Mucosa of descending colon (tissue), 3 donors: Measurements from ENCODE around the gene ELOVL1. TPM values are rescaled to one million over a fixed set of nuclear protein-coding genes. Genes with fewer than 3 reads are reported as not detected.
A peak's percentile ranks its signal among the peaks of the same experiment; 100 is the strongest.

Source experiments
- ATAC-seq: fragments of 200-7000 bp; cut with Tn5 transposase; one replicate; pipeline ENCODE4 v1.9.1; 2020; ENCODE audit warnings: mild to moderate bottlenecking, moderate library complexity
- DNase-seq, 3 donors: peaks; one replicate each; pipeline ENCODE4 v3.0.0-alpha.2; 2020
- H3K36me3 ChIP-seq: fragments of 200-600 bp; one replicate; pipeline ENCODE4 v1.8.0; 2021; ENCODE audit warnings: low read depth, mild to moderate bottlenecking
- H3K4me1 ChIP-seq: fragments of 200-600 bp; one replicate; pipeline ENCODE4 v1.8.0; 2021; ENCODE audit warnings: low read depth, mild to moderate bottlenecking
- H3K4me3 ChIP-seq: fragments of 200-600 bp; one replicate; pipeline ENCODE4 v1.8.0; 2021; ENCODE audit warnings: mild to moderate bottlenecking
- H3K9me3 ChIP-seq: fragments of 200-600 bp; one replicate; pipeline ENCODE4 v1.8.0; 2021; ENCODE audit warnings: mild to moderate bottlenecking
- intact Hi-C, 2 donors: fragments of 100-400 bp; cut with DNase I in 1 of 2; cut with micrococcal nuclease in 1 of 2; formaldehyde crosslinking; loops; one replicate each; pipeline versions ENCODE4 v1.11.0 to v1.11.1; 2022; cut with DNase I, micrococcal nuclease
- total RNA-seq, 3 donors: library from RNA; stranded (reverse); fragmentation: NEBNext Ultra II Directional in 2 of 3; extraction: Animal tissue kit (Norgen Biotek cat#: 25700) in 2 of 3; gene quantifications; one replicate each; pipeline versions ENCODE4 v1.2.1 to v1.2.4, GENCODE V29; 2021 to 2023
- TF ChIP-seq, protein P1 (sequence below): fragments of 200-600 bp; IDR thresholded peaks from one replicate; pipeline ENCODE4 v1.8.0; 2022; ENCODE audit warnings: antibody characterized with exemption, mild to moderate bottlenecking
- donor health status: DM: no; HTN: no; CAD: no; lungs with moderate emphysema.
- donor health status: DM: no; HTN: no; CAD: no.
- donor health status: DM: no; HTN: yes; CAD: no.

The ELOVL1 gene
- total RNA-seq, 3 donors from 2014 or later: 80.0 to 171 (median 104) TPM

DNA sequence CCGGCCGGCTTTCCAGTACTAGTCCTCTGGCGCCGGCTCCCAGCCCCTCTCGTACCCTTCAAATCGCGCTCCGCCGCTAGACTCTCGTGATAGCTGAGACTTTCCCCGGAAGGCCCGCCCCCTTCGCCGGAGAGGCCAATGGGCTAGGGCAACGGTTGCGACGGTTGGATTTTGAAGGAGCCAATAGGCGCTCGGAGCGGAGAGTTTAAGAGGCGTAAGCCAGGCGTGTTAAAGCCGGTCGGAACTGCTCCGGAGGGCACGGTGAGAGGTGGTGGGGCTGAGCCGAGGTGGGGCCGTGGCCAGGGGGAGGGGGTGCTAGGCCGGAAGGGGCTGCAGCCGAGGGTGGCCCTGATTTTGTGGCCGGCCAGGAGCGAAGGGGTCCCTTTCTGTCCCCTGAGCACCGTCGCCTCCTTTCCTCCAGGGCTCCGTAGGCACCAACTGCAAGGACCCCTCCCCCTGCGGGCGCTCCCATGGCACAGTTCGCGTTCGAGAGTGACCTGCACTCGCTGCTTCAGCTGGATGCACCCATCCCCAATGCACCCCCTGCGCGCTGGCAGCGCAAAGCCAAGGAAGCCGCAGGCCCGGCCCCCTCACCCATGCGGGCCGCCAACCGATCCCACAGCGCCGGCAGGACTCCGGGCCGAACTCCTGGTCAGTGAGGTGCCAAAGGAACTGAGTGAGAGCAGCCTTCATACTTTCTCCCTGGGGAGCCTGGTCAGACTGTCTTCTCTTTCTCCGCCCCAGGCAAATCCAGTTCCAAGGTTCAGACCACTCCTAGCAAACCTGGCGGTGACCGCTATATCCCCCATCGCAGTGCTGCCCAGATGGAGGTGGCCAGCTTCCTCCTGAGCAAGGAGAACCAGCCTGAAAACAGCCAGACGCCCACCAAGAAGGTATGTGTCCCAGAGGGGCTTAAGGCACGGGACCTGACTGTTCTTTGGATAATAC is 8.8 kb downstream of the ELOVL1 start, which contains the start of gene CDC20:
Gene CDC20 (plus strand): TSS at position 236 of the 948 bp plus-strand sequence. CDS start 235 bp downstream, at position 471.
- Histone ChIP-seq H3K36me3 (no peaks in the 10 kb centered on the region), H3K9me3 (no peaks in the 10 kb centered on the region), H3K4me1 (peaks cover 22% of the 10 kb centered on the region), H3K4me3 (peak within 1 kb of the TSS; percentile 1)
- ATAC-seq (peak; percentile 96), DNase-seq (peak; percentile 99 to 100 (median 99))
- intact Hi-C loops: no loop called here
- TF ChIP-seq, protein P1, sequence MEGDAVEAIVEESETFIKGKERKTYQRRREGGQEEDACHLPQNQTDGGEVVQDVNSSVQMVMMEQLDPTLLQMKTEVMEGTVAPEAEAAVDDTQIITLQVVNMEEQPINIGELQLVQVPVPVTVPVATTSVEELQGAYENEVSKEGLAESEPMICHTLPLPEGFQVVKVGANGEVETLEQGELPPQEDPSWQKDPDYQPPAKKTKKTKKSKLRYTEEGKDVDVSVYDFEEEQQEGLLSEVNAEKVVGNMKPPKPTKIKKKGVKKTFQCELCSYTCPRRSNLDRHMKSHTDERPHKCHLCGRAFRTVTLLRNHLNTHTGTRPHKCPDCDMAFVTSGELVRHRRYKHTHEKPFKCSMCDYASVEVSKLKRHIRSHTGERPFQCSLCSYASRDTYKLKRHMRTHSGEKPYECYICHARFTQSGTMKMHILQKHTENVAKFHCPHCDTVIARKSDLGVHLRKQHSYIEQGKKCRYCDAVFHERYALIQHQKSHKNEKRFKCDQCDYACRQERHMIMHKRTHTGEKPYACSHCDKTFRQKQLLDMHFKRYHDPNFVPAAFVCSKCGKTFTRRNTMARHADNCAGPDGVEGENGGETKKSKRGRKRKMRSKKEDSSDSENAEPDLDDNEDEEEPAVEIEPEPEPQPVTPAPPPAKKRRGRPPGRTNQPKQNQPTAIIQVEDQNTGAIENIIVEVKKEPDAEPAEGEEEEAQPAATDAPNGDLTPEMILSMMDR: no peak

DNA sequence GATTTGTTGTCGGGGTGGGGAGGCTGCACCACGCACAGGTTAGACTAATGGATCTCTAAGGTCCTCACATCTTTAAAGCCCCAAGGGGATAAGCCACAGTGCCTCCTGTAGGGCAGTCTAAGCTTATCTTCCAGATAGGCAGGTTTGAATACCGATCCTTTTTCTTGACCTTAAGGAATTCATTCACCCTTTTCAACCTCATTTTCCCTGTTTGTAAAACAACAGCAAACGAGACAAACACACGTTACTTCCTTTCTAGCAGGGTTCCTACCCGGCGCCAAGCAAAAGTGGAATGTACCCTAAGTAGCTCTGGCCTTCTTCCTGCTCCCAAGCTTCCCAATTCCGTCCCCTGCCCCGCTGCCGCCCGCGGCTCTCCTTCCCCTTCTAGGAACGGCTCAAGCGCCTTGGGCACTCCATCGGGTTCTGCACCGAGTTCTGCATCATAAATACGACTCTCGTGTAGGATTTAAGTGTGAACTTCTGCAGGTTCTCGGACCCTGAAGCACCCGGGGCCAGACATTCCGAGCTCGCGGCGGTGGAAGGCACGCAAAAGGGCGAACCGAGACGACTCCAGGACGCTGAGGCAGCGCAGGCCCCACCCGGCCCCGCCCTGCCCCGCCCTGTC is 9.6 kb downstream of the ELOVL1 start:
- peak; percentile 67 for ATAC-seq
- peak in 1 of 3 donors; percentile 73 for DNase-seq
- TF ChIP-seq, protein P1: no peak
- Histone ChIP-seq H3K4me1 (peaks cover 18% of the 10 kb centered on the region), H3K9me3 (no peaks in the 10 kb centered on the region), H3K36me3 (no peaks in the 10 kb centered on the region), H3K4me3 (peak overlapping the region; percentile 1)
- intact Hi-C loops: no loop called here

DNA sequence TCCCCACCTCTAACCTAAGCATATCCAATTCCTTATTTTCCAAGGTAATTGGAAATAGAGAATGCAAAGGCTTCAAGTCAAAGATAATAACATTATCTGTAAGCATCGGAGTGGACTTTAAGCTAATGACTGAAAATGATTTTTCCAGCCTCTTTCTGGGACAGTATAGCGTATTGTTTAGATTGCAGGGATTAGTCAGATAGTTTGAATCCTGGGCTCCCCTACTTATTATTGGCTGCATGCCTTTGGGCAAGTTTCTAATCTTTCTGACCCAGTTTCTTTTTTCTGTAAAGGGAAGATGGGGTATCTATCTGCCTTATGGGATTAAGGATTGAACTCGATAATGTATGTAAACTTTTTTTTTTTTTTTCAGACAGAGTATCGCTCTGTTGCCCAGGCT is 10.6 kb downstream of the ELOVL1 start:
- Histone ChIP-seq H3K9me3 (no peaks in the 10 kb centered on the region), H3K4me3 (no peak overlapping the region), H3K36me3 (no peaks in the 10 kb centered on the region), H3K4me1 (peaks cover 18% of the 10 kb centered on the region)
- intact Hi-C loops: no loop called here
- no peak for DNase-seq
- TF ChIP-seq, protein P1: no peak
- no peak for ATAC-seq

DNA sequence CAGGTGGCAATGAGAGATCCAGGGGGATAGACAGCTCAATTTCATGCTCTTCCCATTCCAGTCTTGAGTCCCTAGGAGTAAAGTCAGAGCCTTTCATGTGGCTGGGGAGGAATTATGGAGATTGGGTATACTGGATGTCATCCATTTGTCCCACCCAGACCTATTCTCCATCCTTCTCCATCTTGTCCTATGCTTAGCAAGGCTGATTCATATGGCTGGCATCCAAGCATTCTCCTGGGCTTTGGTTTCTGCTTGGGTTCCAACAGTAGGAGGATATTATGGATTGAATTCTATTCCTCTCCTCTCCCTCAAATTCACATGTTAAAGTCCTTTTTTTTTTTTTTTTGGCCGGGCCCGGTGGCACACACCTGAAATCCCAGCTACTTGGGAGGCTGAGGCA is 12.9 kb downstream of the ELOVL1 start:
- Histone ChIP-seq H3K4me3 (no peak overlapping the region), H3K9me3 (no peaks in the 10 kb centered on the region), H3K4me1 (peaks cover 18% of the 10 kb centered on the region), H3K36me3 (no peaks in the 10 kb centered on the region)
- TF ChIP-seq, protein P1: no peak
- DNase-seq: no peak
- intact Hi-C loops: no loop called here
- ATAC-seq: no peak

DNA sequence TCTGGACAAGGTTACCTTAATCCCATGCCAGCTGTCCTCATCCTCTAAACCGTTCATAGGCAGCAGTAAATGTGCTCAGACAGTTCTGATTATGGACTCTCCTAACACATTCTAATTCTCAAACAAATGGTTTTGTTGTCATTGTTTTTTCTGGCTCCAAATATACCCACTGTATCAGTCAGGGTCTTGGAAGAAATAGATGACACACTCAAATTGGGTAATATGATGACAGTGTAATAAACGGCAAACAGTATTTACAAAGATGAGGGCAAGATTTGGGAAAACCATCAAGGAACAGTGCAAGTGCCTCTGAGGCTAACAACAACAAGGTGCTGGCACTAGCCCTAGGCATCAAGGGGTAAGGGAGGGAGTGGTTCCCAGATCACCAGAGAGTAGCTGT is 13.3 kb downstream of the ELOVL1 start:
- peaks cover 18% of the 10 kb centered on the region for H3K4me1 ChIP-seq
- intact Hi-C loops: no loop called here

More for the DNA sequence above, 13.3 kb downstream of the ELOVL1 start:
- TF ChIP-seq, protein P1: no peak
- Histone ChIP-seq H3K36me3 (no peaks in the 10 kb centered on the region), H3K9me3 (no peaks in the 10 kb centered on the region), H3K4me3 (no peak overlapping the region)
- ATAC-seq (no peak), DNase-seq (no peak)
